Panc1 (cell line): ENCODE data around the gene CLPTM1.

Experiments
- POLR2AphosphoS5 ChIP-seq: IDR thresholded peaks from 2 replicates; pipeline ENCODE4 v1.6.1; 2012; ENCODE audit warnings: mild to moderate bottlenecking, low read depth, low read length, moderate library complexity
- TF ChIP-seq, protein P1 (sequence below): fragments of 450-650 bp; IDR thresholded peaks from 2 replicates; pipeline ENCODE4 v1.5.1; 2017; ENCODE audit warnings: mild to moderate bottlenecking
- TF ChIP-seq, protein P2 (sequence below), 2 experiments: IDR thresholded peaks; 2 replicates each; pipeline ENCODE4 v1.6.1; 2011 to 2012; ENCODE audit warnings: low read depth in 2 of 2, control low read depth in 1 of 2, low read length in 1 of 2, mild to moderate bottlenecking in 1 of 2, moderate library complexity in 1 of 2; ENCODE audit not compliant: insufficient read depth in 1 of 2

DNA sequence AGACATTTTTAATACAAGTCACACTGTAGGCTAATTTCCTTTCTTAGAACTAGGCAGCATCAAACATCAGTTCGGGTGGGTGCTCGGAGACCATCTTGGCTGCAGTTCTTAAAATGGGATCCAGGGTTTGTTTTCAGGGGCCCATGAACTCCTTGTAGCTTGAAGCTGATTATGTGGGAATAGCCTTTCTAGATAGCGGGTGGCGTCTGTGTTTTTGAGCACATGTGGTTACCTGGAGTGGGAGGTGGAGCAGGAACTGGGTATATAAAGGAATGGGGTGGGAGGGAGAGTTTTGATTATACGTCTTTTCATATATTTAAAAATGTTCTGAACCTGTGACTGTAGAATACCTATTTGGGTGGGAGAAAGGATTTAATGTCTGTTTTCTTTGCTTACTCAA lies 12.9 kb downstream of the CLPTM1 start:
- TF ChIP-seq, protein P1, sequence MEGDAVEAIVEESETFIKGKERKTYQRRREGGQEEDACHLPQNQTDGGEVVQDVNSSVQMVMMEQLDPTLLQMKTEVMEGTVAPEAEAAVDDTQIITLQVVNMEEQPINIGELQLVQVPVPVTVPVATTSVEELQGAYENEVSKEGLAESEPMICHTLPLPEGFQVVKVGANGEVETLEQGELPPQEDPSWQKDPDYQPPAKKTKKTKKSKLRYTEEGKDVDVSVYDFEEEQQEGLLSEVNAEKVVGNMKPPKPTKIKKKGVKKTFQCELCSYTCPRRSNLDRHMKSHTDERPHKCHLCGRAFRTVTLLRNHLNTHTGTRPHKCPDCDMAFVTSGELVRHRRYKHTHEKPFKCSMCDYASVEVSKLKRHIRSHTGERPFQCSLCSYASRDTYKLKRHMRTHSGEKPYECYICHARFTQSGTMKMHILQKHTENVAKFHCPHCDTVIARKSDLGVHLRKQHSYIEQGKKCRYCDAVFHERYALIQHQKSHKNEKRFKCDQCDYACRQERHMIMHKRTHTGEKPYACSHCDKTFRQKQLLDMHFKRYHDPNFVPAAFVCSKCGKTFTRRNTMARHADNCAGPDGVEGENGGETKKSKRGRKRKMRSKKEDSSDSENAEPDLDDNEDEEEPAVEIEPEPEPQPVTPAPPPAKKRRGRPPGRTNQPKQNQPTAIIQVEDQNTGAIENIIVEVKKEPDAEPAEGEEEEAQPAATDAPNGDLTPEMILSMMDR, result no peak
- TF ChIP-seq POLR2AphosphoS5, result no peak
- TF ChIP-seq, protein P2, sequence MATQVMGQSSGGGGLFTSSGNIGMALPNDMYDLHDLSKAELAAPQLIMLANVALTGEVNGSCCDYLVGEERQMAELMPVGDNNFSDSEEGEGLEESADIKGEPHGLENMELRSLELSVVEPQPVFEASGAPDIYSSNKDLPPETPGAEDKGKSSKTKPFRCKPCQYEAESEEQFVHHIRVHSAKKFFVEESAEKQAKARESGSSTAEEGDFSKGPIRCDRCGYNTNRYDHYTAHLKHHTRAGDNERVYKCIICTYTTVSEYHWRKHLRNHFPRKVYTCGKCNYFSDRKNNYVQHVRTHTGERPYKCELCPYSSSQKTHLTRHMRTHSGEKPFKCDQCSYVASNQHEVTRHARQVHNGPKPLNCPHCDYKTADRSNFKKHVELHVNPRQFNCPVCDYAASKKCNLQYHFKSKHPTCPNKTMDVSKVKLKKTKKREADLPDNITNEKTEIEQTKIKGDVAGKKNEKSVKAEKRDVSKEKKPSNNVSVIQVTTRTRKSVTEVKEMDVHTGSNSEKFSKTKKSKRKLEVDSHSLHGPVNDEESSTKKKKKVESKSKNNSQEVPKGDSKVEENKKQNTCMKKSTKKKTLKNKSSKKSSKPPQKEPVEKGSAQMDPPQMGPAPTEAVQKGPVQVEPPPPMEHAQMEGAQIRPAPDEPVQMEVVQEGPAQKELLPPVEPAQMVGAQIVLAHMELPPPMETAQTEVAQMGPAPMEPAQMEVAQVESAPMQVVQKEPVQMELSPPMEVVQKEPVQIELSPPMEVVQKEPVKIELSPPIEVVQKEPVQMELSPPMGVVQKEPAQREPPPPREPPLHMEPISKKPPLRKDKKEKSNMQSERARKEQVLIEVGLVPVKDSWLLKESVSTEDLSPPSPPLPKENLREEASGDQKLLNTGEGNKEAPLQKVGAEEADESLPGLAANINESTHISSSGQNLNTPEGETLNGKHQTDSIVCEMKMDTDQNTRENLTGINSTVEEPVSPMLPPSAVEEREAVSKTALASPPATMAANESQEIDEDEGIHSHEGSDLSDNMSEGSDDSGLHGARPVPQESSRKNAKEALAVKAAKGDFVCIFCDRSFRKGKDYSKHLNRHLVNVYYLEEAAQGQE (IDR thresholded peaks at IDR 0.05; ENCODE audit: insufficient read depth in 1 of 2, low read depth in 2 of 2, low read length in 1 of 2), result no peak
